HS-5 (cell line): Measurements from ENCODE around the gene PQBP1.
A peak's percentile ranks its signal among the peaks of the same experiment; 100 is the strongest.

Experiments used
- DNase-seq: peaks from one replicate; pipeline ENCODE4 v3.0.0-alpha.2; 2012; ENCODE audit warnings: low read depth

The PQBP1 gene

DNA sequence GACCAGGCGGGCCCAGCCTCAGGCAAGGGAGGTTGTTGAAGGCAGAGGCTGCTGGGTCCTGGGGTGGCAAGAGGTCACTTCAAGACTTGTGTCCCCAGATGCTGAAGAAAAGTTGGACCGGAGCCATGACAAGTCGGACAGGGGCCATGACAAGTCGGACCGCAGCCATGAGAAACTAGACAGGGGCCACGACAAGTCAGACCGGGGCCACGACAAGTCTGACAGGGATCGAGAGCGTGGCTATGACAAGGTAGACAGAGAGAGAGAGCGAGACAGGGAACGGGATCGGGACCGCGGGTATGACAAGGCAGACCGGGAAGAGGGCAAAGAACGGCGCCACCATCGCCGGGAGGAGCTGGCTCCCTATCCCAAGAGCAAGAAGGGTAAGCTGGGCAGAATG lies 4.4 kb downstream of the PQBP1 start:
- DNase-seq = no peak

DNA sequence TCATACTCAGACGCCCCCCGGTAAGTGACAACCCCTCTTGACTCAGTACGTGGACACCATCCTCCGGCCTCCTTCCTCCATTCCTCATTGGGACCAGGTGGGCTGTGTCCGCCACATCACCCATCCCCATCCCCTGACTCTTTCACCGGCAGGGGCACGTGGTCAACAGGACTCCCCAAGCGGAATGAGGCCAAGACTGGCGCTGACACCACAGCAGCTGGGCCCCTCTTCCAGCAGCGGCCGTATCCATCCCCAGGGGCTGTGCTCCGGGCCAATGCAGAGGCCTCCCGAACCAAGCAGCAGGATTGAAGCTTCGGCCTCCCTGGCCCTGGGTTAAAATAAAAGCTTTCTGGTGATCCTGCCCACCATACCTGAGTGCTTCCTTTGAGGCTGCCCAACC lies 5.0 kb downstream of the PQBP1 start:
- no peak for DNase-seq

DNA sequence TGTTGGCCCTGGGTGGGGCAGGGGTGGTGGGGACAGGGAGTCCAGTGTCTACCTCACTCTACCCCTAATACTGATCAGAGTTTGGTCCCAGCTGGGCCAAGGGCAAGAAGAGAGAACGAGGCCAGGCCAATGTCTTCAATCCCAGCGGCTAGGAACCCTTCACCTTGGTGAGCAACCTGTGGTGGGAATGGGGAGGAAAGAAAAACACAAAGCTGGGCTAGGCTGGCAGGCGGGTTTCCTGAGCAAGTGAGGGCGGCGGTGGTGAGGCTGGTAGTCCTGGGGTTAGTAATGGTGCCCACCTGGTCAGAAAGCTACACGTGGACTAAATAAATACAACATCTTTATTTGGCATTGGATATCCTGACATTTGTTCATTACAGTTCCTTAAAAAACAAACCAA lies 5.6 kb downstream of the PQBP1 start:
- DNase-seq = no peak

- DNase-seq = no peak
Observed at GRCh38 chrX:48904180-48904579, 6.5 kb downstream of the PQBP1 start.

DNA sequence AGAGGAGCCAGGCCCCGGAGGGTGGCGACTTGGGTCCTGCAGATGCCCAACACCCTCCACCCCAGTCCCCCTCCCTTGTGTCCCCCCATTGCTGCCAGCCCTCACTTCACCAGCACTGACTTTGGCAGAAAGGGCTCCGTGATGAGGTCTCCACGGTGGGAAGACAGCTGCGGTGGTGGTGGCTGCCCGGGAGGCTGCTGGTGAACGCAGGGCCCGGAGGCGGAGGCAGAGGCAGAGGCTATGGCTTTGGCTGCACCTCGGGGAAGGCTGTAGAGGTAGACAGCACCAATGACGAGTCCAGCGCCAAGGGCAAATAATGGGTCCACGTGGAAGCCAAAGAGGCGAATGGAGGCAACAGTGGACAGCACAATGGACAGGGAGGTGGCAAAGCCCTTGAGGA lies 6.9 kb downstream of the PQBP1 start:
- no peak for DNase-seq

DNA sequence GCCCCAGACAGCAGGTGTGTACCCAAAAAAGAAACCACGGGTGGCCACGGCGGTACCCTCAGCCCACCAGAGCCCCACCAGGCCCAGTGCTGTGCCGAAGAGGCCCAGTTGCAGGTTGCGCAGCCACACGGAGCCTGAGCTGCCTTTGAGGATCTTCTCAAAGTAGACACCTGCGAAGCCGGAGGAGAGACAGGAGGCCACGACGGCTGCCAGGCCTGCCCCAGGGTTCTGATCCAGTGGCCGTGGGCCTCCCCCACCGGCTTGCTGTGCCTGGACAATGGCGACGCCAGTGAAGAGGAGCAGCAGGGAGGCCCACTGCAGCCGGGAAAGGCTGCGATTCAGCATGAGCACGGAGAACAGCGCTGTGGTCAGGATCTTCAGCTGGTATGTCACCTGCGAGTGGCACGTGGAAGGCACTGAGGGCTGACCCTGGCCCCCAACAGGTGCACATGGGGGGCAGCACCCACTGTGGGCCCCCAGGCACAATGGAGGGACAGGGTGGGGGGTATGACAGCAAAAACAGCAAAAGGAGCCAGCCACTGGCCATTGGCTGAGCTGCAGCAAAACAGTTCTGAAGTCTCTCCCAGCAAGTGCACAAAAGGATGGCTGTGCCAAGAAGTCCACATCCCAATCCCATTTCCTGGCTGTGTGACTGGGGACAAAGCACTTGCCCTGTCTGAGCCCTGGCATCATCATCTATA lies 7.5 kb downstream of the PQBP1 start:
- no peak for DNase-seq

DNA sequence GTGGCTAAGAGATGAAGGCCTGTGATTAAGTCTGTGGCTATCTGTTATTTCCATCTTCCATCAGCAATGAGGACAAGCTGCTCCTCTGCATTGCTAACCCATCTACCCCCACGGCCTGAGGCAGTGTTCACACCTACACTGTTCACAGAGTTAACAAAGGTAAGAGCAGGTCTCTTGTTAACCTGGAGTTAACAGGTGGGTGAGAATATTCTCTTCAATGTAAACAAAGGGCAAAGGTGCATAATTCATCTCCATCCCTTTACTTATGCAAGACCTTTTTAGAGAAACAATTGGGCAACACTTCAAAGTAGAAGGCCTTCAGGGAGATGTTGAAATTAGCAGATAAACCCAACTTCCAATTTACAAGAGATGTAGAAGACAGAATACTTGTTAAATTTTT lies 10.9 kb downstream of the PQBP1 start:
- no peak for DNase-seq

- no peak for DNase-seq
Observed at GRCh38 chrX:48909703-48910294, 12.1 kb downstream of the PQBP1 start.

- no peak for DNase-seq
Observed at GRCh38 chrX:48910926-48911411, 13.2 kb downstream of the PQBP1 start.

- DNase-seq = no peak
Observed at GRCh38 chrX:48911412-48912182, 13.9 kb downstream of the PQBP1 start, which contains the start of gene SLC35A2. Gene SLC35A2, minus strand, starts transcription at chrX:48911646. Its CDS starts 10 bp downstream, at chrX:48911636.

DNA sequence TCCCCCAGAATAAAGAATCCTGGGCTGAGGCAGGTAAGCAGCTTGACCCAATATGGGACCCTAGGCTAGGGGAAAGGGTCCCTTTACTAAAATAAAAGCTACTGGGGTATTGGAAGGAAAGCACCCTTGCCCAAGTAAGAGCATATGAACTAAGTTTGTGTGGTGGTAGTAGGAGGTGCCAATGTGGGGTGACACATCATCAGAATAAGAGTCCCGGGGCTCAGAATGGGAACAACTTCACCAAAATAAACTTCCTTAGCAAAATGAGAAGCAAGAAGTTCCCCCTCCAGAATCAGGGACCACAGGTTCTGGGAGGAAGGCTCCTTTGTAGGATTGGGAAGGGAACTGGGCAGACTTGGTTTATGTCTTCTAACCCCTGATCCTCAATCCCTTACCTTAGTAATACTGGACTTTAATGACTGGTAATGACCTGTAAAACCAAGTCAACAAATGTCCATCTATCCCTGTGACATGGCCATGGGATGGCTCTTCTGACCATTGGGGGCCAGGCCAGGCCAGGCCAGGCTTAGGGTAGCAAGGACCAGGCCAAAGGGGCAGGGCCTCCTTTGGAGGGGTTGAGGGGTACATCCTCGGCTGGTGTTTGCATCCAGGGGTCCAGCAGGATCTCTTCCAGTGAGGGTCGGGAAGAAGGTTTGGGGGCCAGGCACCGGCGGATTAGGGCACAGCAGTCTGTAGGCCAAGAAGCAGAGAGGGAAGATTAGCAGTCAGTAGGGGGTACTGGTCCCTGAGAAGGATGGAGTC lies 16.1 kb downstream of the PQBP1 start:
- DNase-seq = no peak

DNA sequence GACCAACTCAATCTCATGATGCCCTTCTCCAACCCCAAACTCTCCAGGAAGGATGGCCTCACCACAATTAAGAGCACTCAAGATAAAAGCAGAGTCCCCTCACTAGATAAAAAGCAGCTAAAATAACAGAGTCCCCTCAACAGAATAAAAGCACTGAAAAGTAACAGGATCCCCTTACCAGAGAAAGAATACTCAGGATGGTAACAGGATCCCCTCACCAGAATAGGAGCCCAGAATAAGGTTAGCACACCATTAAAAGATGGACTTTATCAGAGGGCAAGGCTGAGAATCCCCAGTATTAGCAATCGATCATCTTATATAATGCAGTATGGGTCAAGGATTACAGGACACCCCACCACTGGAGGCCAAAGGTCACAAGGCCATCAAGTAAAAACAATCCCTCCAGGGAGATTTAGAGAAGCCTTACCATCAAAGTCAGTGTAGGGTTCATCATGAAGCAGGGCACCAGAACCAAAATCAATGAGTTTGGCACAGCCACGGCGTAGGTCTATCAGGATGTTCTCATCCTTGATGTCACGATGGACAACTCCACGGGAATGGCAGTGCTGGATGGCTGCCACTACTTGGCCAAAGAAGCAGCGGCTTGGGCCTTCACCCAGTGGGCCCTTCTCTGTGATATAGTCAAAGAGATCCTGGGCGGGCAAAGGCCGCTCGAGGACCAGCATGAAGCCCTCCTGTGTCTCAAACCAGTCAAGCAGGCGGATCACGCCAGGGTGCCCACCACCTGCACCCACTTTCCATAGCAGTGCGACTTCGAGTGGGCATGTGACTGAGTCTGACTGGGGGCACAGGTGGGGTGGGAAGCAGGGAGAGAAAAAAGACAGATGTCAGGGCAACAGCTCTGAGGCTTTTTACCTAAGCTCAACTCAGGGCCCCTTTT lies 17.1 kb downstream of the PQBP1 start:
- no peak for DNase-seq

DNA sequence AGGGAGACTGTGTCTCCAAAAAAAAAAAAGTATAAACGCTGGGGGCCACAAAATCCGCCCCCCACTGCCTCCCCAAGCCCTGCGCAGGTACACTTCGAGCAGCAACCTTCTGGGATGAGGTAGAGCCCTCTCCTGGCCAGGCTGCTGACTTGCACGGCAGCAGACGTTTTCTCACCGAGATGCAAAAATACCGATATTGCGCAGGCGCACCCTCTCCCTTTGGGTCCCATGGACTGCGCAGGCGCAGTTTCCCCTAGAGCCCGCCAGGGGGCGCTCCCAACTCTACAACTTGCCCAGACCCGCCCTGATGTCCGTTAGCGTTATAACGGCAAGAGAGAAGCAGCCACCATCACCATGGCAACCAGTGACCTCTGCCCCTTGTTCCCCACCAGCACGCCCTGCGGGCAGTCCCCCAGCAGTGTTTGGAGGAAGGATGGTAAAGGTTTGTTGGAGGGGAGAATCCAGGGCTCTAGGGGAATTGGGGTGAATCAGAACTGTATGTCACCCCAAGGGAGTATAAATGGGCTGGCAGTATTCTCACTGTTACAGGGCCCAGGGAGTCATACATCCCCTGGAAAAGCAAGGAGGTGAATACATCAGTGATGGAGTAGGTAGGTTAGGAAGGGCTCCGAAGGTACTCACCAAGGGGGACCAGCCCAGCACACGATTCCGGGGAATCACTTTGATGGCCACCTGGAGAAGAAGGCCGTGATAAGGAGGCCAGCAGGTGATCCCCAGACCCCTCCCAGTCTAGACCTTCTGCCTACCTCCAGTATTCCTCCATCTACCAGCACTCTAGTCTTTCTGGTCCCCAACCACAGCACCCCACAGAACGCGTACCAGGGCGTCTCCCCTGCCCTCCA lies 19.6 kb downstream of the PQBP1 start:
- DNase-seq = peak; percentile 67

- DNase-seq = no peak
Observed at GRCh38 chrX:48918301-48918642, 20.5 kb downstream of the PQBP1 start.

DNA sequence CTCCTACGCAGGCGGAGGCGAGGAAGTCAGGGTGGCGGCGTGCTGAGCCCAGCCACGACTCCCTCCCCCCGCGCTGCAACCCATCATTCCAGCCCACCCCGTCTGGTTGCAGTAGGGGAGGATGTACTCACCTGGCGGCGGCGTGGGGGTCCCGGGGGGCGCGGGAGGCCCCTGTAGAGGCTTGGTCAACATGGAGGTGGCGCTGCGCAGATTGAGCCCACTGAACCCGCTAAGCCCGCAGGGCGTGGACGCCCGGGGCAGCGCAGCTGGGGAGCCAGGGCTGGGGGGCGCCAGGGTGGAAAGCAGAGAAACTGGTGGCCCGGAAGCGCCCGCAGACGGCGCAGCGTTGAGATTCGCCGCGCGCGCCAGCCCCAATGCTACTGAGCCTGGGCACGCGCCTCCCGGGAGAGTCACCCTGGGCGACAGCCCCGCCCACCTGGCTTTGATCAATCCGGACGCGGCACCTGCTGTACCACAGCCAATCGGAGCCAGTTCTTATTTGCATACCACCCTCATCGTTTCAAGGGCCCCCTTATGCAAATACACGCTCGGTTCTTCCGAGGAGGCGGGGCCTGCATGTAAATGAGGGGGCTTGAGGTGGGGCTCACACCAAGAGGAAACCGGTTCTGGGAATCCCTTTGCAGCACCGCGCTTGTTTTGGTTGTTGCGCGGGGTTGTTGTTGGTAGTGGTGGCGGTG lies 21.1 kb downstream of the PQBP1 start, which contains the start of gene PIM2:
Gene PIM2 (minus strand): TSS at position 382 of the 698 bp plus-strand sequence. CDS start 190 bp downstream, at position 192.
- peak; percentile 49 for DNase-seq

DNA sequence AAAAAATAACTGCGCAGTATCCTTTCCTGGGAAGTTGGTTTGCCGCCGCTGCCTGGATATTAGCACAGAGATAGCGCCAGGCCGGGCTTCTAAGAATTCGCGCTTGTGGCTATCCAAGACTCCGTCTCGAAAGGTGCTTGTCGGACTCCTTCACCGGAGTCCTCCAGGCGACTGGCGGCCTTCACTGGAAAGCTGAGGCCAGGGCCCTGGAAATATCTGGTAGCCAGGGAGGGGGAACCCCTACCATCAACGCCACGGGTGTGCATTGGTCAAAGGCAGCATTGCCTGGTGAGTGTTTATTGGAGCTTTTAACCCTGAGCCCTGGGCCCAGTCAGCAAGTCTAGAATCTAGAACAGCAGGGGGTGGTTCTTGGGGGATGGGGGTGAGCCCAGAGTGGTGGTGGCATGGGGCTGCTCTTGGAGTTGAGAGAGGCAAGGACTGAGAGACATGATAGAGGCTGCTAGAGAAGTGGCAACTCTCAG lies 21.7 kb downstream of the PQBP1 start:
- no peak for DNase-seq

DNA sequence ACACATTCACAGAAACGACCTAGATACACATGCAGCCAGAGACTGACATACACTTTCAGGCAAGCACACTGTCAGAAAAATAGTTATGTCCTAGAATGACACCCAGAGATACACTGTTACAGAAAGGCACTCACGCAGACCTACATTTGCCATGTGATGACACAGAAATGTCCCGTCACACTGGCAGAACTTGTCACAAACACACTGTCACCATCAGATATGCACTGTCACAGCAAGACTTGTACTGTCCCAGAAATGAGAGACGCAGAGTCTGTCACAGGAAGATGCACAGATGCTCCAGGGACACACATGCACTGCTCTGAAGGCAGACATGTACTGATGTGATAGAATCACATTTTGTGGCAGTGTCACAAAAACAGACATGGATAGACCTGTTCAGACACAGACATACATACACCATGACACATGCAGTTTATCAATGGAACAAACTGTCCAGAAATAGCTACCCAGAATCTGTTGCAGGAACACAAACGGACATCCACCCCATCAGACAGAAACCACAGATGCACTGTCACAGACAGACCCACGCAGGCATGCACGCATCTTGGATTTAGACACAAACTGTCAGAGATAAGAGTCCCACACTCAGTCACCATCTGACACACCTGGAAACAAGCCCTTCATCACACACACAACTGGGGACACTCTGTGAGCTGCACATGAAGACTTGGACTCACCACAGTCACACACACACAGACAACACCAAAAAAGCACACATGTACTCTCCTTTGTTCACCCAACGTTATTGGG lies 22.4 kb downstream of the PQBP1 start:
- no peak for DNase-seq

GRCh38 chrX:48920718-48921104 lies 23.0 kb downstream of the PQBP1 start:
- DNase-seq = no peak

- DNase-seq = no peak
Observed at GRCh38 chrX:48923771-48924170, 26.0 kb downstream of the PQBP1 start.
